Effector CD4-positive, alpha-beta T cell (primary cell): ENCODE data around the gene OXLD1.

Experiments
- DNase-seq: peaks from one replicate; pipeline ENCODE4 v3.0.0-alpha.2; 2020
- total RNA-seq: gene quantifications from one replicate; lab custom pipeline; 2026; lab: John Stamatoyannopoulos, UW

The OXLD1 gene
- 27.2 reads per million, percentile 54 among the genes with 10 or more reads in this experiment for total RNA-seq

DNA sequence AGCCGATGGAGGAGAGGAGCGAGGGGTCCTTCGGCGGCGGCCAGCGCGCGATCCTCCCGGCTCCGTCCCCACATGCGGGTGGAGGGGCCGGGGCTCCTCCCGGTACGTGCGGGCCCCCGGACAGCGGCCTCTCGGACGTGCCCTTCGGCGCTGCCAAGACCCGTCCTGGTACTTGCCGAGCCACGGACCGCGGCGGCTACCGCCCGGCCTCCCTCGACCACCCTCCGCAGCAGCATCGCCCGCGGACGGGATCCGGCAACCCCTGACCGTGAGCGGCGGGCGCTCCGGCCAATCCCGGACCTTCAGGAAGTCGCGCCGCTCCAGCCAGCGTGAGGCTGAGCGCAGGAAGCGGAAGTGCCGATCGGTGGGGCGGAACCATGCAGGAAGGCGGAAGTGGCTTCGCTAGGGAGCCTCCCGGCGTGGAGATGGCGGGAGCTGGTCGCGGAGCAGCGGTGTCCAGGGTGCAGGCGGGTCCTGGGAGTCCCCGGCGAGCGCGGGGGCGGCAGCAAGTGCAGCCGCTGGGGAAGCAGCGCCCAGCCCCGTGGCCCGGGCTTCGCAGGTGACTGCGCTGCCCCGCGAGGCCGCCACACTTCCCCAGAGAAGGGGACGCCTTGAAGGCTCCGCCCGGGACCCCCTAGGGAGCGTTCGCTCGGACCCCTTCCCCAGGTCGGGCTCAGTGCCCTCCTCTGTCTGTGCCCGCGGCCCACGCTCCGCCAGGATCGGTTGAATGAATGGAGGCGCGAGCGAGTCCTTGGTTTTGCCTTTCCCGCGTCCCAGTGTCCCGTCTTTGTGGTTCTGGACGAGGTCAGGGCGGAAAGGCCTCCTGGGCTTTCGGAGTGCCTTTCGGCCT lies at the start of gene OXLD1, which contains the start of gene CCDC137:
TSS of gene OXLD1 (minus strand) at position 264 of the 850 bp plus-strand sequence. CDS start at position 236, 28 bp downstream.
TSS of gene CCDC137 (plus strand) at position 396 of the 850 bp plus-strand sequence. CDS start at position 426, 30 bp downstream.
- DNase-seq: peak; percentile 92

DNA sequence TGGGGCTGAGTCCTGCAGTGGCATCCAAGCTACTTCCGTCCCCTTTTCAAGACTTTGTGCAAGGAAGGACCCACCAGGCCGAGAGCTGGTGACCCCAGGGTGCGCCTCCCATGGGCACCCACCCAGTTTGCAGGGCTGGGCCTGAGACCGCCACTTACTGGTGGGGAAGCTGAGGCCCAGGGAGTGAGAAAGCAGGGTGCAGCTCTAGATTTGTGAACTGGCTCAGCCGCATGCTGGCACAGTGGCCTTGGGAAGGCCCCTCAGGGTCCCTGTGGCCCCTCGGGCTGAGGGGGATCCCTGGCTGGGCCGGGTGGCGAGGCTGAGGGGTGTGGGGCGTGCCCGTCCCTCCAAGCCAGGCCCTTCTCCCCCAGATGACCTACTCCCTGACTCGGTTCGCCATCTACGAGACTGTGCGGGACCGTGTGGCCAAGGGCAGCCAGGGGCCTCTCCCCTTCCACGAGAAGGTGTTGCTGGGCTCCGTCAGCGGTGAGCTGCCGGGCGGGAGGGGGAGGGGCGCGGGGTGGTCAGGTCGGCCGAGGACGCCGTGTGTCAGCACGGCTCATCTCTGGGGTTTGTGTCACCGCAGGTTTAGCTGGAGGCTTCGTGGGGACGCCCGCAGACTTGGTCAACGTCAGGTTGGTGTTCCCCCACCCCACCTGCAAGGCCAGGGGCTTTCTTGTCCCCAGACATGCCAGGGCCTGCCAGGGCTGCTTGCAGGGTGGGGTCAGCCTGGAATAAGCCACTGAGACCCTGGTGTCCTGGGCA lies 48.9 kb upstream of the OXLD1 start:
- no peak for DNase-seq

DNA sequence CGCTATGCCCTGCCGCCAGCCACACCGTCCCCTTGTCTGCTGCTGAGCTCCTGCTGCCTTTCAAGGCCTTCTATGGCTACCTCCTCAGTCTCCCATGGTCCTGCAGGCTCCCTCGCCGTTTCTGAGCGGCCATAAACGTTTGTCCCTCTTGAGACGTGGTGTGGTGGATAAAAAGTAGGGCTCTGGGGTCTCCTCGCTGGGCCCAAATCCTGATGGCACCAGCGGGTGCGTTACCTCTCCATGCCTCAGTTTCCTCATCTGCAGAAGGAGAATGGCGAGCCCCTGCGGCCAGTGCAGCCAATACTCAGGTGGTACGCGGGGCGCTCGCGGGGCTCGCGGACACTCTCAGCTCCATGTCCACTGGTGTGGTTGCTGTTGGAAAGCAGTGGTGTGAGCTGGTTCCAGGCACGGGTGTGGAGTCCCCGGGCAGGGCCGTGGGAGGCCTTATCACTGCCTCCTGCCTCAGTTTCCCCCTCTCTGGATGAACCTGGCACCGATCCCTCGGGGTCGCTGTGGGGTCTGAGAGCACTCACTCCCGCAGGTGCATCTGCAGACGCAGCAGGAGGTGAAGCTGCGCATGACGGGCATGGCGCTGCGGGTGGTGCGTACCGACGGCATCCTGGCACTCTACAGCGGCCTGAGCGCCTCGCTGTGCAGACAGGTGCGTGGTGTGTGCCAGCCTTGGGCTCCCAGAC lies 48.2 kb upstream of the OXLD1 start:
- no peak for DNase-seq

DNA sequence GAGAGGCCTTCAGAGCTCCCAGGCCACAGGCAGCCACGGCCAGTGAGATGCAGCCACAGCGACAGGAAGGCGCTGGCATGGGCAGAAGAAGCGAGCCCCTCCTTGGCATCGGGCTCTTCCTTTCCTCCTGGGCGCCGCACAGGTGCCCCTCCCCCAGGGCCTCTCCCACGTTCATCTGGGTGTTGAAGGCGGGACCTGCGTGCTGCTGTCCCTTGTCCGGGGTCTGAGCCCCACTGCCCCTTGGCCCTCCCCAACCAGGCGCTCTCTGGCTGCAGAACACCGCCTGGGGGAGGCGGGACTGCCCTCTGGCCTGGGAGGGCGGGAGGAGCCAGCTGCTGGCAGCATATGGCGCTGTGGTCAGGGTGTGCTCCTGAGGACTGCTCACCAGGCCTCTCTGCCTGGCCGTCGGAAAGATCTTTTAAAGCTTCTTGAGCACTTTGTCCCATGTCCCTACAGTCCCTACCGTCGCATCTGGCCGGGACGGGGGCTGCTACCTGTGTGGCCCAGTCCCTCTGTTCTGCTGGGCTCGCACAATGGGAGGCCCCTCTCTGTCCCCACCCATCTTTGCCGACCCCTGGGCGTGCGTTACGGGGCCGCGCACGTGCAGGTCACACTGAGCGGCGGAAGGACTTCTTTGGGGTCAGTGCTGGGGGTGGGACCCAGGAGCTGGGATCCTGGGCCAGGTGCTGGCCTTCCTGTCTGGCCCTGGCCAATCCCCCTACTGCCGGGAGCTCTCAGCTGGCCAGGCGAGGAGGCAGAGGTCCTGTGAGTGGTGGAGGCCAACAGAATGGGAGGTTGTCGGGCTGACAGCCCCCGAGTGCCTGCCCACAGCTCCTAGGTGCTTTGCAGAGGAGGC lies 47.4 kb upstream of the OXLD1 start:
- DNase-seq: no peak

DNA sequence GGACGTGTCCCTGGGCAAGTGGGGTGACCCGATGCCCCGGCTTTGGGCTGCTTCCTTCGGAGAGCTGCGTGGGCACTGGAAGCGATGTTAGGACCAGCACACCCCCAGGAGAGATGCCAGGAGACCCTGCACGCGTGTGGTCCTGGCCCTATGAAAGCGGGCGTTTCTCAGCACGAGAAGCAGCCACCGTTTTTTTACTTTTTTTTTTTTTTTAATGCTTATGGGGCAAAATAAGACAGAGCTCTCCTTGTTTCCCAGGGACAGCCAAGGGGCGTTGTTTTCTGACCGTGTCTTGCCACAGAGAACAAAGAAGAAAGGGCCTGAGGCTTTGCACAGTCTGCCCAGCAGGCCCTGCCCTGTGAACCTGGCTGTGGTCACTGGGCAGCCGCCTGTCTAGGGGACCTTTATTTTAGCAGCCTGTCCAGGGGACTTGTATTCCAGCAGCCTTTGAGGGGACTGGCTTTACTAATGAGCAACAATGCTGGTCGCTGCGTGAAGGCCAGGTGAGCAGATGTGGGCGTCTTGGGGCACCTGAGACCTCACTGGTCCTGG lies 46.7 kb upstream of the OXLD1 start:
- no peak for DNase-seq

DNA sequence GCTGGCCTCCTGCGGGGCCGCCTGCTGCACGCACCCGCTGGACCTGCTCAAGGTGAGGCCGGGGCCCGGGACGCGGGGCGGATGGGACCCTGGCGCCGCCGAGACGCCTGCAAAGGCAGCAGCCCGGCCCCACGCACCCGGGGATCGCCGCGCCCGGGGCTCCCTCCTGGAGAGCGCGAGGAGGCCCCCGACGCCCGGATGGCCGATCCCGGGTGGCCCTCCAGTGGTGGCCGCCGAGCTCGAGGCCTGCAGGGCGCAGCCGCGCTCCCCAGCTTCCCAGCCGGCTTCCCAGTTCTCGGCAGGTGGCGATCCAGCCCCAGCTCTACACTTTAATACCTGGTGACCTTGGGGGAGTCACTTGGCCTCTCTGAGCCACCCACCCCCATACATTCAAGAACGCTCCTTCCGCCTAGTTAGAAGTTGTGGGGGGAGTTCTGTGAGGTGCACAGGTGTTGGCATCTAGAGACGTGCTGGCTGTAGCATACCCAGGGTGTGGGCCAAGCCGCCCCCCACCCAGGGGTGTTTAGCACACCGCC lies 46.1 kb upstream of the OXLD1 start:
- DNase-seq: no peak

DNA sequence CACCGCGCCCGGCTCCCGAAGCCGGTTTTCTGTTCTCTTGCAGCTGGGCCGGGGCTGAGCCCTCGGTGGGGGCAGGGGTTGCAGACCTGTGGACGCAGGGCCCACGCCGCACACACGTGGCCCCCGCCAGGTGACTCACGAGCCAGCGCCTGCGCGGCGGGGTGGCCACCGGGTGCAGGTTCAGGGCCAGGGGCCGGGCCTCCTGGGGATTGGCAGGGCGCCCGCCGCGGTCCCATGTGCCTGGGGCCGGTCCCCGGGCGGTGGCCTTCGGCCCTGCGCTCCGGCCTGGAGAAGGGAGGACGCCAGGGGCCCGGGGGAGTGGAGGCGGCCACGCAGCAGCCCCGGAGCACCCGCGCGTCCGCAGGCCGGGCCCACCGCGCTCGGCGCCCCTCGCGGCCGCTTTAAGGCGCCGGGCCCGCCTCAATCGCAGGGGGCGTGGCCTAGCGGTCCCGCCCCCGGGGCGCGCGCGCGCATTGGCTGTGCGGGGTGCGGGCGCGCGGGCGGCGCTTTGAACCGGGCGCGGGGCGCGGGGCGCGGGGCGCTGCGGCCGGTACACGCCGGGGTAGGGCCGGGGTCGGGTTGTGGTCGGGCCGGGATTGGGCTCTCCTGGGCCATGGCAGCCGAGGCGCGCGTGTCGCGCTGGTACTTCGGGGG lies 45.5 kb upstream of the OXLD1 start, which contains the start of gene SLC25A10:
TSS of gene SLC25A10 (plus strand) at position 471 of the 654 bp plus-strand sequence. CDS start at position 614, 143 bp downstream.
- peak; percentile 65 for DNase-seq

DNA sequence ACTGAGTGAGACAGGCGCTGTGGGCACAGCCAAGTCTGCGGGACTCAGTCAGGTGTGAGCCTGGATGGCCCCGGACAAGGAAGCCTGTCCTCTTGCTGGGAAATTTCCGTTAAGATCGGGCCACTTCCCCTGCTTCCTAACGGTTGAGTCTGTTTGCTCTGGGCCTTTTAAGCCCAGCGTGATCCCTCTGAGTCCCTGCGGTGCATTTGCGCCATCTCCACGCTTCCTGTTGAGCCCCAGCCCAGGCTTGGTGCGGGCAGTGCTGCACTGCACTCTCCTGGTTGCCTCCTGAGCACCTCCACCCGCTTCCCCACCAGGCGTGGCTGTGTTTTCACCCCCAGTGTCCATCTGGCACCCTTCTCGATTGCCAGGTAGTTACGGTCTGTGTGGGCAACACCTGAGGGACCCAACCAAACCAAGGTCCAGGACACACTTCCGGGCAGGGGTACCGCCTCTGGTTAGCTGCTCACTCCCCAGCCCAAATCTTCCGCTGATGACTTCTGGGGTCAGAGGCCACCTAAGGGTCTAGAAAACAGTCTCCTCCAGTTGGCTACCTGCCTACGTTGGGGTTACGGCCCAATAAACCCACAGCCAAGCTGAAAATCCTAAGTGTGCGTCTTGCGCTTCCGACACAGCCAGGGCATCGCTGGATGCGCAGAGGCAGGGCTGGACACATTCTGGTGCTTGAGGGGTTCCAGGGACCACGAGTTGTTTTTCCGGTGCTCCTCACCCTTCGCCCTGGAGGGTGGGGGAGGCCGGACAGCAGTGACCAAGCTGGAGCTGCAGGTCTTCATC lies 44.3 kb upstream of the OXLD1 start:
- no peak for DNase-seq

DNA sequence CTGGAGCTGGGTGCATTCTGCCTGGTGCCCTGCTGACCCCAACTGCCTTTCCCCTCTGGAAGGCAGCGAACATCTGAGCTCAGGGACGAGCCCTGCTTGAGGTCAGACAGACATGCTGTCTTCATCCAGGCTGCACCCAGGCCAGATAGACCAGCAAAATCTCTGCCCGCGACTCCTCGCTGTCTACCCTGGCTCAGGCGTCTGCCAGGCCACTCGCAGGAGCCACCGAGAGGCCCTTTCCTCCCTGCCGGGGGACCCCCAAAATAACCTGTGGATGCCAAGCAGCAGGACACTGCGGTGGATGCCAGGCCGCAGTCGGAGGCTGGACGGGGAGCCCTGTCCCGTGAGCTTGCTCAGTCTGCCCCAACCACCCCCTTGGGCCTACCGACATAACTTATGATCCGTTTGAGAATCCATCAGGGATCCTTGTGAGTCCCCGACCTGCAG lies 42.4 kb upstream of the OXLD1 start:
- DNase-seq: no peak

DNA sequence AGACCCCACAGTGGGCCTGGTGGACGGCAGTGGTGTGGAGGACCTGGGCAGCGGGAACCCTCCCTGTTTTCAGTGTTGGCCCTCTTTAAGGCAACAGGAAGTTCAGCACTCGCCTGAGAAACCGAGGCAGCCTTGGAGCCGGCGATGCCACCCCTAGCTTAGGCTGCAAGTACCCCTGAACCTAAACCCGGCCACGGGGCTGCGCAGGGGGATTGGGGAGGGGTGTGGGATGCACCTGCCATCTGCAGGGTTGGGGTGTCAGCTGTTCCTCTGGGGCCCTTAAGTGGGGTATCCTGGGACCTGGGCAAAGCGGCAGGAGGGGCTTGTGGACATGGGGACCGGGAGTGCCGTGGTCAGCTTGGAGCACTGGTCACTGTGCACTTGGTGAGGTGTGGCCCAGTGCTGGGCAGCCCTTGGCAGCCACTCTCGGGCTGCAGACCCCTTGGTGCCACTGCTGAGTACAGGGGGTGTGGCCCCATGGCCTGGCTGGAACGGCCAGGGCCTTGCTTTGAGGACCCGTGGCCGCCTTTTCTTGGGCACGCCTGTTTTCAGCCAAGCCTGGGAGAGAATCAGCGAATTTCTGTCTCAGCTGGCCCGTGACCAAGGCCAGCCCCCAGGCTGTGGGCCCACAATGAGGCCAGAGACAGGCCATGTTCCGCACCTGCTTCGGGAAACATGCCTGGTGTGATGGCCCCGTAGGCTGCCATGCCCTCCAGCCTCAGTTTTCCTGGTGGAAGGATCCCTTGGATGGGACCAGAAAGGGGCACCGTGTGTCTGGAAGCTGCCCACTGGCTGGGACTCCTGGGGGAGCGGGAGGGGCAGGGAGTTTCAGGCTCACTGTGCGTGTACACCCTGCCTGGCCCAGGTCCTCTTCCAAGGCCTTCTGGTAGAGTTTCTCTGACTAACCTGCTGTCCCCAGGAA lies 41.6 kb upstream of the OXLD1 start:
- DNase-seq: no peak

DNA sequence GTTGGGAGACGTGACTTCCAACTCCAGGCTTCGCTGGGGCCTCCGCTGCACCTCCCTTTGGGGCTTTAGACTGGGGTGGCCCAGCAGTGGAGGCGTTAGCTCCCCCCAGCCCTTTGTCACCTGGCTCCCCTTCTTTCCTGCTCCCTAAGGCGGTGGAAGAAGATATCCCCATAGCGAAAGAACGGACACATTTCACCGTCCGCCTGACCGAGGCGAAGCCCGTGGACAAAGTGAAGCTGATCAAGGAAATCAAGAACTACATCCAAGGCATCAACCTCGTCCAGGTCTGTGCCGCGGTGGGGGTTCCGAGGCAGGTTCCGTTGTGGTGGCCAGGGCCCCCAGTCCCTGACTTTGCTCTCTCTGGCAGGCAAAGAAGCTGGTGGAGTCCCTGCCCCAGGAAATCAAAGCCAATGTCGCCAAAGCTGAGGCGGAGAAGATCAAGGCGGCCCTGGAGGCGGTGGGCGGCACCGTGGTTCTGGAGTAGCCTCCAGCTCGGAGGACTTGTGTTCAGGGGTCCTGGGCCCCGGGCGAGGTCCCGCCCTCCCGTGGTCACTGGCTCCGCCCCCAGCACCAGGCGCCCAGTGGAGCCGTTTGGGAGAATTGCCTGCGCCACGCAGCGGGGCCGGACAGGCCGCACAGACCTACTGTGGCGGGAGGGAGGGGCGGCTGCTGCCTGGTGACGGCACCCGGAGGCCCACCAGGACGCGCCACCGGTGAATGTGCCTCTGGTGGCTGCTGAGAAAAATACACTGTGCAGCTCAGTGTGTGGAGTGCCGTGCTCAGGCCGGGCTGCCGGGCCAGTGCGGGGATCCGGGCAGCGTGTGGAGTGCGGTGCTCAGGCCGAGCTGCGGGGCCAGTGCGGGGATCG lies 40.6 kb upstream of the OXLD1 start:
- no peak for DNase-seq

DNA sequence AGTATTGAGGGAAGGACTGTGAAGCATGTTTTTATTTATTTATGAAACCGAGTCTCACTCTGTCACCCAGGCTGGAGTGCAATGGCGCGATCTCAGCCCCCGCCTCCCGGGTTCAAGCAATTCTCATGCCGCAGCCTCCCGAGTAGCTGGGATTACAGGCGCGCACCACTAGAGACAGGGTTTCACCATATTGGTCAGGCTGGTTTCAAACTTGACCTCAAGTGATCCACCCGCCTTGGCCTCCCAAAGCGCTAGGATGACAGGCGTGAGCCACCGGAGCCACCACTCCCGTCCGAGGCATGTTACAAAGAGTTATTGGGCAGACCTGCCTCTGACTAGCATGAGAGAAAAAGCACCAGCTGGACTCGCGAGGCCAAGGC lies 39.8 kb upstream of the OXLD1 start:
- DNase-seq: no peak

DNA sequence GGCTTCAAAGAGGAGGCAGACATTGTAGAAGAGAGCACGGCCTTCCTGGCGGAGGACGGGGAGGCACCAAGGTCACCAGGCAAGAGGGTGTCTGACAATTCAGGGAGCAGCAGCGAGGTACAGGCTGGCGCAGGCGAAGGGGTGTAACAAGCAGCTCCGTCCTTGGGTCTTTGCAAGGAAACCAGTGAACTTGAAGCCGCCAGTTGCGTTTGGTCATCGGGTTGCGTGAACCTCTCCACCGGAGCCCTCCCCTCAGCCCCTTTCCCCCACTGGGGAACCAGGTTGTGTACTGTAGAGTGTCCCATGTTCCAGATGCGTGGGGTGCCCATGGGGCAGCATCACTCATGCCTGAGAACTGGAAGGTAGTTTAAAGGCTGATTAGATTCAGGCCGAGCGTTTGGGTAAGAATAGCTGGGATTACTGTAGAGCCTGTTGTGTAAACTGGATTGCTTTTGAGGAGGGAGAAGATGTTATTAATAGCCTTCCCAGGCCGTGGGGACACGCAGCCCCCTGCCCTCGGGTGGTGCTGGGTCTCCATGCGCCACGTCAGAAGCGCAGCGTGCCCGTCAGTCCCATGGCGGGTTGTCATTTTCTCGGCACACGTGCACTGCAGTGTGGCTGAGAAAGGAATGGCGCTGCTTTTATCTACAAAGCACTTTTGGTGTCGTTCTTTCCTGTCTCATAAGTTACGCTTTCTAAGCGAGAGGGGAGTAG lies 39.3 kb upstream of the OXLD1 start:
- DNase-seq: no peak

DNA sequence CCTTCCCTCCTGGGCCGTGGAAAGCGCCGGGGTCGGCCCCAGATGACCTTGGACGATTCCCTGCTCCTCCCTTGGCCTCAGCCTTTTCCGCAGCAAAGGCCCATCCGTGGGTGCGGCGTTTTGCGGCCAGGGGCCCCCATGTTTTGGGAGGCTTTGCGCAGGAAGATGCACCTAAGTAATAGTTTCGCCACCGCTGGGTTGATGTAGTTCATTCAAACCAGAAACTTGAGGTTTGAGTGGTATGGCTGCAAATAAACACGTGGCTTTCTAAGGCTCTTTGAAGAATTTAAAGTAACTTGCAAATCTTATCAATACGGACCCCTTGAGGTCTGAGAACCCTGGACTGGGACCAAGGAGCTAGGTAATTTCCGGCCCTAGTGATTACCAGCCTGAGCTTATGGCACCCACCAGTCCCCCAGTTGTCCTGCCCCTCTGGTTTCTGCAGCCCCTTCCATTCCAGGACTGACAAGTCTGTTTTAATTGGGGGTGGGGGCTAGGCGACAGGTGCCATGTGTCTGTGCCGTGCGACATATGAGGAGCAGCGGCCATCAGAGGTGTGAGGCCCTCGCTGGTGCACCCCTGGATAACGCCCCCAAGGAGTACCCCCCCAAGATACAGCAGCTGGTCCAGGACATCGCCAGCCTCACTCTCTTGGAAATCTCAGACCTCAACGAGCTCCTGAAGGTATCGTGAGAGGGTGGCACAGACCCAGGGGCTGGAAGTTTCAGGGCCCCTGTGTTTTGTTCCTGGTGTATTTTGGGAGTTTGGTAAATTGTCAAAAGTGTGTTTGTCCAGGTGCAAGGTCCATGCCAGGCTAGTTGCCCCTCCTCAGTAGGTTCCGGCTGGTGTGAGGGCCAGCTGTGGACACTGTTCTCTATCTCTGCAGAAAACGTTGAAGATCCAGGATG lies 37.6 kb upstream of the OXLD1 start:
- DNase-seq: no peak

DNA sequence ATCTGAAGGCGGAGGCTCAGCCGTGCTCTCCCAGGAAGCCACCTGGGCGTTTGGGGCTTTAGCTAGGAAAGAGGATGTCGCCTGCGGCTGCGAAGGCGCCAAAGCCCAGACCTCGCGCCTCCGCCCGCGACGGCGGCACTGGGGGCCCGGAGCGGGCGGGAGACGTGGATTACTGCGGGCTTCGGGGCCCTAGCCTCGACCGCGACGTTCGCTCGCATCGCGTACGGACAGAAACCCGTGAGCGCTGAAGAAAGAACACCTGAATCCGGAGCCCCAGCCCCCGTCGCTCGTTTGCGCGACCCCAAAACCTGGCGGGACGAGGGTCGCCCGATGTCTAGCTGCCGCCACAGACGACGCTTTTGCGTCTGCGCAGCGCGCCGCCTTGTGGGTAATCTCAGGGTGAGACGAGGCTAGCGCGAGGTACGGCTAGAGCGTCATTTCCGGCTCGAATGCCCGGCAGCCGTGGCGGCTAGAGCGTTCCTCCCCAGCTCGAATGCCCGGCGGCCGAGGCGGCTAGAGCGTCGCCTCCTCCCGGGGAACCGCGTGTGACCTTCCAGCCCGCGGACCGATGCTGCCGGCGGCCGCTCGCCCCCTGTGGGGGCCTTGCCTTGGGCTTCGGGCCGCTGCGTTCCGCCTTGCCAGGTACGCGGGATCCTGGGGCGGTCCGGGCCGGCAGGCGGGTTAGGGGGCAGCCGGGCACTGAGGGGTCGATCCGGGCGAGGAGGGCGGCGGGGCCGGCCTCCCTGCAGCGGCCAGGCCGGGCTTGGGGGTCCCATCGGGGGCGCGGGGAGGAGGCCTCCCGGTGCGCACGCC lies 36.7 kb upstream of the OXLD1 start, which contains the start of gene MRPL12:
TSS of gene MRPL12 (plus strand) at position 434 of the 813 bp plus-strand sequence. CDS start at position 569, 135 bp downstream.
- peak; percentile 88 for DNase-seq
